GM12865 (cell line): ENCODE results near the gene RAP1GAP2.
"Not testable (repeated sequence)": the region's sequence is repeated elsewhere in the genome, so short reads cannot be mapped to it uniquely, and the experiment has no call there.

ENCODE experiments used
- DNase-seq: peaks from one replicate; pipeline ENCODE4 v3.0.0; 2010; ENCODE audit warnings: low read depth
- H3K4me3 ChIP-seq: 2 replicates; pipeline ENCODE4 v1.5.1; 2011; ENCODE audit warnings: mild to moderate bottlenecking, low read depth, low read length, control low read depth
- CTCF ChIP-seq: IDR thresholded peaks from 2 replicates; pipeline ENCODE4 v1.5.1; 2011; ENCODE audit warnings: low read length, control low read depth, low read depth, inconsistent platforms; ENCODE audit not compliant: insufficient read depth; ENCODE audit errors: missing control alignments

Gene RAP1GAP2

GRCh38 chr17:3048727-3049471 is 252.7 kb downstream of the RAP1GAP2 start:
- peak overlapping the region; percentile 41 for H3K4me3 ChIP-seq
- peak; percentile 63 for TF ChIP-seq CTCF

GRCh38 chr17:3049705-3050295 is 253.6 kb downstream of the RAP1GAP2 start:
- DNase-seq, result no peak
- TF ChIP-seq CTCF, result no peak
- H3K4me3 ChIP-seq, result no peak overlapping the region

More at GRCh38 chr17:3048727-3049471, 252.7 kb downstream of the RAP1GAP2 start:
- DNase-seq, result peak; percentile 92

GRCh38 chr17:3054868-3055267 is 258.6 kb downstream of the RAP1GAP2 start:
- not testable (repeated sequence) for H3K4me3 ChIP-seq, DNase-seq

GRCh38 chr17:3062824-3063377 is 266.7 kb downstream of the RAP1GAP2 start:
- DNase-seq, H3K4me3 ChIP-seq: not testable (repeated sequence)

- H3K4me3 ChIP-seq, DNase-seq: not testable (repeated sequence)
Observed at GRCh38 chr17:3063507-3063906, 267.3 kb downstream of the RAP1GAP2 start, which contains the start of gene OR1D5. Gene OR1D5 (minus strand): TSS chr17:3063607. CDS start chr17:3063607, 0 bp downstream.

- not testable (repeated sequence) for H3K4me3 ChIP-seq, DNase-seq
Observed at GRCh38 chr17:3065192-3065591, 269.0 kb downstream of the RAP1GAP2 start.

- H3K4me3 ChIP-seq, result not testable (repeated sequence)
Observed at GRCh38 chr17:3073850-3074249, 277.6 kb downstream of the RAP1GAP2 start.

More at GRCh38 chr17:3073850-3074249, 277.6 kb downstream of the RAP1GAP2 start:
- DNase-seq, result not testable (repeated sequence)
